ENCODE measurements around the gene PTBP1.

GRCh38 chr19:754530-754929 lies 42.7 kb upstream of the PTBP1 start:
- no peak for TF ChIP-seq CTCF (IDR thresholded peaks at IDR 0.05; ENCODE audit: poor library complexity)
- TF ChIP-seq EZH2 (IDR thresholded peaks at IDR 0.05; ENCODE audit: borderline replicate concordance): no peak
